VCaP (cell line): Measurements from ENCODE around the gene AHCTF1.

Experiments used
- H3K27ac ChIP-seq: fragments of 450-650 bp; 2 replicates; pipeline ENCODE4 v1.5.1; 2017
- CTCF ChIP-seq: fragments of 450-650 bp; conservative IDR thresholded peaks from 2 replicates; pipeline ENCODE4 v1.5.1; 2017; ENCODE audit warnings: mild to moderate bottlenecking, moderate library complexity

The AHCTF1 gene

GRCh38 chr1:246934765-246935164 lies 3.0 kb upstream of the AHCTF1 start:
- TF ChIP-seq CTCF, result no peak
- H3K27ac ChIP-seq, result no peak overlapping the region

- H3K27ac ChIP-seq, result no peak overlapping the region
- no peak for TF ChIP-seq CTCF
Observed at GRCh38 chr1:246933893-246934292, 2.1 kb upstream of the AHCTF1 start.

GRCh38 chr1:246932366-246932700 lies 585 bp upstream of the AHCTF1 start:
- peak overlapping the region; percentile 92 for H3K27ac ChIP-seq
- no peak for TF ChIP-seq CTCF

- peak overlapping the region; percentile 92 for H3K27ac ChIP-seq
- TF ChIP-seq CTCF, result 0 out of 2 replicates have a peak, but pooled peaks have one; percentile 6
Observed at GRCh38 chr1:246930830-246931548, 759 bp downstream of the AHCTF1 start.

- no peak overlapping the region for H3K27ac ChIP-seq
- TF ChIP-seq CTCF, result no peak
Observed at GRCh38 chr1:246925997-246926626, 5.6 kb downstream of the AHCTF1 start.

- no peak for TF ChIP-seq CTCF
- H3K27ac ChIP-seq, result no peak overlapping the region
Observed at GRCh38 chr1:246923900-246924299, 7.8 kb downstream of the AHCTF1 start.

GRCh38 chr1:246923482-246923881 lies 8.3 kb downstream of the AHCTF1 start:
- no peak for TF ChIP-seq CTCF
- no peak overlapping the region for H3K27ac ChIP-seq
